OCI-LY1 (cell line): ENCODE data around the gene HEXIM2.

ENCODE experiments used
- H2AFZ ChIP-seq: fragments of 200-600 bp; sonication (generic), shearing (Covaris generic); 2 replicates; pipeline ENCODE4 v1.6.0; 2014; ENCODE audit warnings: antibody characterized with exemption, mild to moderate bottlenecking, low read length
- H3F3A ChIP-seq: fragments of 200-600 bp; sonication (generic), shearing (Covaris generic); 2 replicates; pipeline ENCODE4 v1.6.0; 2014; ENCODE audit warnings: mild to moderate bottlenecking, antibody characterized with exemption, low read length, moderate library complexity; ENCODE audit not compliant: insufficient read depth
- H3K27ac ChIP-seq: fragments of 200-600 bp; sonication (generic); 2 replicates; pipeline ENCODE4 v1.5.1; 2014; ENCODE audit warnings: low read length, mixed run types, mild to moderate bottlenecking, low read depth; ENCODE audit not compliant: poor library complexity, severe bottlenecking
- H3K27me3 ChIP-seq: fragments of 200-600 bp; sonication (generic); 2 replicates; pipeline ENCODE4 v1.6.0; 2014; ENCODE audit warnings: antibody characterized with exemption, mild to moderate bottlenecking, low read length, moderate library complexity; ENCODE audit not compliant: insufficient read depth
- H3K36me3 ChIP-seq: fragments of 200-600 bp; sonication (generic); 2 replicates; pipeline ENCODE4 v1.6.1; 2014; ENCODE audit warnings: mild to moderate bottlenecking, antibody characterized with exemption, low read length, moderate library complexity, mixed read lengths; ENCODE audit not compliant: insufficient read depth
- H3K4me1 ChIP-seq: fragments of 200-600 bp; sonication (generic); 2 replicates; pipeline ENCODE4 v1.5.1; 2014; ENCODE audit warnings: mild to moderate bottlenecking, low read length, moderate library complexity; ENCODE audit not compliant: insufficient read depth, severe bottlenecking
- H3K4me2 ChIP-seq: fragments of 200-600 bp; sonication (generic), shearing (Covaris generic); 2 replicates; pipeline ENCODE4 v1.6.1; 2014; ENCODE audit warnings: low read length
- H3K4me3 ChIP-seq: fragments of 200-600 bp; sonication (generic); 2 replicates; pipeline ENCODE4 v1.5.1; 2014; ENCODE audit warnings: low read length, low read depth, mild to moderate bottlenecking, mixed read lengths; ENCODE audit not compliant: poor library complexity, severe bottlenecking
- H3K79me2 ChIP-seq: fragments of 200-600 bp; shearing (Covaris generic); 2 replicates; pipeline ENCODE4 v1.6.1; 2016; ENCODE audit warnings: mixed run types, low read length, mixed read lengths; ENCODE audit not compliant: insufficient read depth
- H3K9ac ChIP-seq: fragments of 200-600 bp; sonication (generic), shearing (Covaris generic); 2 replicates; pipeline ENCODE4 v1.6.1; 2014; ENCODE audit warnings: mild to moderate bottlenecking, low read length, mixed read lengths
- H3K9me2 ChIP-seq: fragments of 200-600 bp; sonication (generic), shearing (Covaris generic); 2 replicates; pipeline ENCODE4 v1.6.1; 2014; ENCODE audit warnings: low read depth, mild to moderate bottlenecking, low read length, mixed read lengths
- H3K9me3 ChIP-seq: fragments of 200-600 bp; shearing (Covaris generic); 2 replicates; pipeline ENCODE4 v1.6.1; 2014; ENCODE audit warnings: low read length, mixed read lengths
- H4K20me1 ChIP-seq: fragments of 200-600 bp; sonication (generic), shearing (Covaris generic); 2 replicates; pipeline ENCODE4 v1.6.0; 2016; ENCODE audit warnings: mild to moderate bottlenecking, low read length; ENCODE audit not compliant: insufficient read depth
- CTCF ChIP-seq: fragments of 200-600 bp; sonication (generic), shearing (Covaris generic); IDR thresholded peaks from 2 replicates; pipeline ENCODE4 v1.5.1; 2017; ENCODE audit warnings: mild to moderate bottlenecking, antibody characterized with exemption, low read length, moderate library complexity, mixed read lengths
- EZH2 ChIP-seq: fragments of 200-600 bp; sonication (generic), shearing (Covaris generic); IDR thresholded peaks from 2 replicates; pipeline ENCODE4 v1.8.0; 2017; ENCODE audit warnings: borderline replicate concordance, mixed run types, mild to moderate bottlenecking, antibody characterized with exemption, low read length, moderate library complexity, mixed read lengths

The HEXIM2 gene

GRCh38 chr17:45147581-45148182, 14.0 kb upstream of the HEXIM2 start:
- TF ChIP-seq CTCF = no peak
- Histone ChIP-seq H4K20me1 (no peaks in the 10 kb centered on the region), H2AFZ (no peak overlapping the region), H3K4me2 (peak overlapping the region; percentile 56), H3K9me3 (no peaks in the 10 kb centered on the region), H3K4me3 (peak overlapping the region; percentile 72), H3K4me1 (peaks cover 51% of the 10 kb centered on the region), H3K9ac (peak overlapping the region; percentile 63), H3K36me3 (no peaks in the 10 kb centered on the region), H3K9me2 (no peaks in the 10 kb centered on the region), H3F3A (peaks cover 9% of the 10 kb centered on the region; the same call in 1 of the 2 replicates), H3K27me3 (no peaks in the 10 kb centered on the region), H3K79me2 (no peaks in the 10 kb centered on the region), H3K27ac (peak overlapping the region; percentile 83)

- TF ChIP-seq CTCF (no peak), EZH2 (no peak)
- Histone ChIP-seq H3K36me3 (no peaks in the 10 kb centered on the region), H3F3A (peaks cover 9% of the 10 kb centered on the region; the same call in 1 of the 2 replicates), H3K4me1 (peaks cover 51% of the 10 kb centered on the region), H3K9me3 (no peaks in the 10 kb centered on the region), H3K27me3 (no peaks in the 10 kb centered on the region), H2AFZ (no peak within 1 kb of the TSS), H4K20me1 (no peaks in the 10 kb centered on the region), H3K9ac (peak within 1 kb of the TSS; percentile 63), H3K4me2 (peak within 1 kb of the TSS; percentile 82), H3K4me3 (peak within 1 kb of the TSS; percentile 72), H3K79me2 (no peaks in the 10 kb centered on the region), H3K27ac (peak within 1 kb of the TSS; percentile 83), H3K9me2 (no peaks in the 10 kb centered on the region)
These were observed 13.3 kb upstream of the HEXIM2 start, which contains the start of gene HEXIM1 for GRCh38 chr17:45148183-45149036. TSS of gene HEXIM1 (plus strand) at chr17:45148475. CDS start at chr17:45149191, 716 bp downstream.

GRCh38 chr17:45149037-45149668, 12.5 kb upstream of the HEXIM2 start:
- H2AFZ ChIP-seq = no peak overlapping the region
- peak overlapping the region; percentile 82 for H3K4me2 ChIP-seq
- H4K20me1 ChIP-seq = no peaks in the 10 kb centered on the region
- H3K9me3 ChIP-seq = no peaks in the 10 kb centered on the region
- H3K27me3 ChIP-seq = no peaks in the 10 kb centered on the region
- peak overlapping the region; percentile 51 for H3K9ac ChIP-seq
- peaks cover 46% of the 10 kb centered on the region for H3K4me1 ChIP-seq
- no peaks in the 10 kb centered on the region for H3K36me3 ChIP-seq
- peak overlapping the region; percentile 57 for H3K4me3 ChIP-seq
- TF ChIP-seq CTCF (peak; percentile 87), EZH2 (no peak)
- H3F3A ChIP-seq = peaks cover 9% of the 10 kb centered on the region; the same call in 1 of the 2 replicates
- H3K27ac ChIP-seq = no peak overlapping the region
- H3K79me2 ChIP-seq = no peaks in the 10 kb centered on the region
- no peaks in the 10 kb centered on the region for H3K9me2 ChIP-seq
